VCaP (cell line): ENCODE data around the gene NKAPD1.

ENCODE experiments used
- H3K27ac ChIP-seq: fragments of 450-650 bp; 2 replicates; pipeline ENCODE4 v1.5.1; 2017
- TF ChIP-seq, protein P1 (sequence below): fragments of 450-650 bp; conservative IDR thresholded peaks from 2 replicates; pipeline ENCODE4 v1.5.1; 2017; ENCODE audit warnings: mild to moderate bottlenecking, moderate library complexity

Gene NKAPD1

DNA sequence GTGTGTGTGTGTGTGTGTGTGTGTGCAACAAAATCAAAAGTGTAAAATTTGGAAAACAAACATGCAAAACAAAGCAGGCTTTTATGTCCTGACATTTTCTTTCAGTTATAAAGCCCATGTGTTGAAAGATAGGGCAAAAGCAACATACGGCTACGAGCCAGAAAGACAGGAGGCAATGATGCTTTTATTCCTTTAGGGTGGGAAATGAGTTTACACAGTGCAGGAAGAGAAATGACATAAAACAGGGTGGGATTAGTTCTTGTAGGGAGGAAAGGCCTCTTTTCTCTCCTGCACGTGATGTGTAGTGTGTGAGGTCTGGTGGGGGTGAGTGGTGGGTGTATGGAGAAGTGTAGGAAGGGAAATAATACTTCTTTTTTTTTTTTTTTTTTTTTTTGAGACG, 60.4 kb downstream of the NKAPD1 start:
- TF ChIP-seq, protein P1, sequence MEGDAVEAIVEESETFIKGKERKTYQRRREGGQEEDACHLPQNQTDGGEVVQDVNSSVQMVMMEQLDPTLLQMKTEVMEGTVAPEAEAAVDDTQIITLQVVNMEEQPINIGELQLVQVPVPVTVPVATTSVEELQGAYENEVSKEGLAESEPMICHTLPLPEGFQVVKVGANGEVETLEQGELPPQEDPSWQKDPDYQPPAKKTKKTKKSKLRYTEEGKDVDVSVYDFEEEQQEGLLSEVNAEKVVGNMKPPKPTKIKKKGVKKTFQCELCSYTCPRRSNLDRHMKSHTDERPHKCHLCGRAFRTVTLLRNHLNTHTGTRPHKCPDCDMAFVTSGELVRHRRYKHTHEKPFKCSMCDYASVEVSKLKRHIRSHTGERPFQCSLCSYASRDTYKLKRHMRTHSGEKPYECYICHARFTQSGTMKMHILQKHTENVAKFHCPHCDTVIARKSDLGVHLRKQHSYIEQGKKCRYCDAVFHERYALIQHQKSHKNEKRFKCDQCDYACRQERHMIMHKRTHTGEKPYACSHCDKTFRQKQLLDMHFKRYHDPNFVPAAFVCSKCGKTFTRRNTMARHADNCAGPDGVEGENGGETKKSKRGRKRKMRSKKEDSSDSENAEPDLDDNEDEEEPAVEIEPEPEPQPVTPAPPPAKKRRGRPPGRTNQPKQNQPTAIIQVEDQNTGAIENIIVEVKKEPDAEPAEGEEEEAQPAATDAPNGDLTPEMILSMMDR: no peak
- H3K27ac ChIP-seq: no peak overlapping the region
